ACC112 (cell line): Measurements from ENCODE around the gene LGALS3BP.

Experiments used
- H2AFZ ChIP-seq: fragments of 200-600 bp; sonication (generic); one replicate; pipeline ENCODE4 v1.6.0; 2017; ENCODE audit warnings: antibody characterized with exemption, low read length; ENCODE audit not compliant: unreplicated experiment
- H3K27ac ChIP-seq: fragments of 200-600 bp; sonication (generic); 2 replicates; pipeline ENCODE4 v1.5.1; 2014; ENCODE audit warnings: low read depth, mild to moderate bottlenecking, antibody characterized with exemption, low read length, moderate library complexity
- H3K27me3 ChIP-seq: fragments of 200-600 bp; sonication (generic); 2 replicates; pipeline ENCODE4 v1.6.1; 2014; ENCODE audit warnings: mild to moderate bottlenecking, antibody characterized with exemption, low read length, moderate library complexity, mixed read lengths; ENCODE audit not compliant: insufficient read depth
- H3K36me3 ChIP-seq: fragments of 200-600 bp; sonication (generic); 2 replicates; pipeline ENCODE4 v1.6.1; 2016; ENCODE audit warnings: mild to moderate bottlenecking, antibody characterized with exemption, low read length, moderate library complexity, mixed read lengths; ENCODE audit not compliant: insufficient read depth
- H3K4me1 ChIP-seq: fragments of 200-600 bp; sonication (generic); one replicate; pipeline ENCODE4 v1.6.1; 2016; ENCODE audit warnings: low read length, mixed read lengths; ENCODE audit not compliant: insufficient read depth, unreplicated experiment, control insufficient read depth
- H3K4me3 ChIP-seq: fragments of 200-600 bp; sonication (generic); 2 replicates; pipeline ENCODE4 v1.5.1; 2014; ENCODE audit warnings: mild to moderate bottlenecking, low read depth, low read length
- H3K79me2 ChIP-seq: fragments of 200-600 bp; sonication (generic); one replicate; pipeline ENCODE4 v1.6.0; 2016; ENCODE audit warnings: low read length; ENCODE audit not compliant: control insufficient read depth, unreplicated experiment, insufficient read depth

The LGALS3BP gene

DNA sequence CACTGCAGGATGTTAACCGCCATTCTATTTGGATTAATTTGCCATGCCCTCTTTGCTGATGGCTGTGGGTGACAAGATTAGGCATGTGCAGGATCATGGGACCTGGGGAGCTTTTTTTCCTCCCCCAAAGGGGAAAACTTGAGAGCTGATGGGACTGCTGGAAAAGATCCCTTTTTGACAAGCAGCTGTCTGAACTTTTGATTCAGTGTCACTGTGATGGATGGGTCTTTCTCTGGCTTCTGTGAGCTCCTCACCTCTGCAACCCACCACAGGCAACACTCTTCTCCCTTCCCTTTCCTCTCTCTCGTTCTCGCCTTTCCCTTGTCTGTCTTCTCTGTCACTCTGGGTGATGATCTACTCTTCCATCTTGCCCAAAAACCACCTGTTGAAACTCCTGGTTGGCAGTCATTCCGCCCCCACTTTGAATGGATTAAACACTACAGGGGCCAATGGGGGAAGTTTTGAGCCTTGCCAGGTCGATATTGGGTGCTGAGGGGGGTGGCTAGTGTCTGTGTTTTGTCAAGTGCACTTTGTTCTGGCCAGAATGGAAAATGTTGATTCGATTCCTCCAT, 32.9 kb upstream of the LGALS3BP start:
- Histone ChIP-seq H3K4me1 (peaks cover 28% of the 10 kb centered on the region), H3K27ac (no peak overlapping the region), H3K36me3 (no peaks in the 10 kb centered on the region), H3K27me3 (no peaks in the 10 kb centered on the region), H3K79me2 (peaks cover 19% of the 10 kb centered on the region), H2AFZ (no peak overlapping the region), H3K4me3 (no peak overlapping the region)

DNA sequence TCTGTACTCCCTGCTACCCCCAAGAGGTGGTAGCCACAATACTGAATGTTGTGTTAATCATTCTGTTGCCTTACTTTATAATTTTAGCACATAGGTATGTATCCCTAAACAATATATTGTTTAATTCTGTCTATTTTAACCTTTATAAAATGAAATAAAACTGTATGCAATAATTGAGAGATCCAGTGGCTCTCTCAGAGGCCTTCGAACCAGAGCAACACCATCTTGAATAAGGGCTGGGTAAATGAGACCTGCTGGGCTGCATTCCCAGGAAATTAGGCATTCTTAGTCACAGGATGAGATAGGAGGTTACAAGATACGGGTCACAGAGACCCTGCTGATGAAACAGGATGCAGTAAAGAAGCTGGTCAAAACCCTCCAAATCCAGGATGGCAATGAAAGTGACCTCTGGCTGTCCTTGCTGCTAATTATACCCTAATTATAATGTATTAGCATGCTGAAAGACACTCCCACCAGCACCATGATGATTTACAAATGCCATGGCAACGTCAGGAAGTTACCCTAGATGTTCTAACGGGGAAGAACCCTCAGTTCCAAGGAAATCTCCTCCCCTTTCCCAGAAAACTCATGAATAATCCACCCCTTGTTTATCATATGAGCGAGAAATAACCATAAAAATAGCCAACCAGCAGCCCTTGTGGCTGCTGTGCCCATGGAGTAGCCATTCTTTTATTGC, 31.9 kb upstream of the LGALS3BP start:
- no peak overlapping the region for H3K4me3 ChIP-seq
- H3K27ac ChIP-seq = peak overlapping the region; percentile 55
- H3K27me3 ChIP-seq = no peaks in the 10 kb centered on the region
- H3K79me2 ChIP-seq = peaks cover 30% of the 10 kb centered on the region
- peak overlapping the region; percentile 15 for H2AFZ ChIP-seq
- peaks cover 28% of the 10 kb centered on the region for H3K4me1 ChIP-seq
- no peaks in the 10 kb centered on the region for H3K36me3 ChIP-seq

DNA sequence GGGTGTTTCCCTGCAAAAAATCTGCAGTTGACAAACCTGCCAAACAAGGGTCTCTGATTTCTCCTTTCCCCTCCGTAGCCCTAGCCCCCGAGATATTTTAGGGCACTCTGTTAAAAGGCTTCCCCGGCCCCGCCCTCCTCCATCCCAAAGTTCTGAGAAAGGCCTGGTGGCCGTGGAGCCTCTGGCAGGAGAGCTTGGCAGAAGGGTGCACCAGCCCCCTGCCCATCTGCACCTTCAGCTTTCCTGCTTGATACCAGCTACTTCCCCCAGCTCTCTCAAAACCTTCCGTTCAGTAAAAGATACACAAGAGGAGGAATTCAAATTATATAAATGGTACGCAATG, 30.6 kb upstream of the LGALS3BP start:
- peak overlapping the region; percentile 97 for H3K4me3 ChIP-seq
- H3K27me3 ChIP-seq = no peaks in the 10 kb centered on the region
- peaks cover 42% of the 10 kb centered on the region for H3K79me2 ChIP-seq
- peaks cover 28% of the 10 kb centered on the region for H3K4me1 ChIP-seq
- H2AFZ ChIP-seq = peak overlapping the region; percentile 92
- no peak overlapping the region for H3K27ac ChIP-seq
- no peaks in the 10 kb centered on the region for H3K36me3 ChIP-seq

DNA sequence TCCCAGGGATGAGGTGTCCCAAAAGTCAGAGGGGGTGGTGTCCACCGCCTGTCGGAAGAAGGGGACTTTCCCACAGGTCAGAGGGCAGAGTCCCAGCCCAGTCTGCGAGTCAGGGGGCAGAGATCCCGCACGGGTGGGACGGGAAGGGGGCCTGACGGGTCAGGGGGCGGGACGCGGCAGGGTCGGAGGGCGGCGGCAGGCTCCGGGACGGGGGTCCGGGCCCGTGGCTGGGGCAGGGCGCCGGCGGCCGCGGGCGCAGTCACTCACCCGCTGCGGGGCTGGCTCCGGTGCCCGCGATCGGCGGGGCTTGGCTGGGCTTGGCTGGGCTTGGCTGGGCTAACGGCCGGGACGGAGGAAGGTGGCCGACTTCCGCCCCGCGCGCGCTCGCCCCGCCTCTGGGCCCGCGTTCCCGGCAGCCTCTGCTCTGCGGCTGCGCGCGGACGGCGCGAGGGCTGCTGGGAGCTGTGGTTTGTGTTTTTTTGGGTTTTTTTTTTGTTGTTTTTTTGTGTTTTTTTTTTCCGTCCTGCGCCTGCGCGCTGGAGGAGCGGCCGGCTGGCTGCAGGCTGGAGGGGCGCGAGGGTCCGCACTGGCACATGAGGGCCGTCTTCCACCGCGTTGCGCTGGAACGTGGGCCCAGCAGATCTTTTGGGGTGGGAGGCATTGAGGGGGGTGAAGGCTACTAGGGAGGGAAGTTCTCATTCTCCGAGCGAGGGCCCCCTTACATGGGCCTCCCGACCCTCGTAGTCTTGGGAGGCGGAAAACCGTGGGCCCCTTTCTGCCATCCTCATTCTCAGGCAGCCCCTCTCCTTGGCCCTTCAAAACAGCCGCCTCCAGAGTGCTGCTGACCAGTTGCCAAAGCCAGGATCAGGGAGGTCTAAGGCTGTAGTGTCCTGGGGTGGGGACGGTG, 29.9 kb upstream of the LGALS3BP start, which contains the start of gene CANT1:
TSS of gene CANT1 (minus strand) at position 368 of the 907 bp plus-strand sequence. CDS start 12,142 bp downstream, outside the sequence.
- no peaks in the 10 kb centered on the region for H3K36me3 ChIP-seq
- peaks cover 28% of the 10 kb centered on the region for H3K4me1 ChIP-seq
- no peaks in the 10 kb centered on the region for H3K27me3 ChIP-seq
- peak within 1 kb of the TSS; percentile 92 for H2AFZ ChIP-seq
- peak within 1 kb of the TSS; percentile 40 for H3K27ac ChIP-seq
- H3K4me3 ChIP-seq = peak within 1 kb of the TSS; percentile 97
- peaks cover 45% of the 10 kb centered on the region for H3K79me2 ChIP-seq

DNA sequence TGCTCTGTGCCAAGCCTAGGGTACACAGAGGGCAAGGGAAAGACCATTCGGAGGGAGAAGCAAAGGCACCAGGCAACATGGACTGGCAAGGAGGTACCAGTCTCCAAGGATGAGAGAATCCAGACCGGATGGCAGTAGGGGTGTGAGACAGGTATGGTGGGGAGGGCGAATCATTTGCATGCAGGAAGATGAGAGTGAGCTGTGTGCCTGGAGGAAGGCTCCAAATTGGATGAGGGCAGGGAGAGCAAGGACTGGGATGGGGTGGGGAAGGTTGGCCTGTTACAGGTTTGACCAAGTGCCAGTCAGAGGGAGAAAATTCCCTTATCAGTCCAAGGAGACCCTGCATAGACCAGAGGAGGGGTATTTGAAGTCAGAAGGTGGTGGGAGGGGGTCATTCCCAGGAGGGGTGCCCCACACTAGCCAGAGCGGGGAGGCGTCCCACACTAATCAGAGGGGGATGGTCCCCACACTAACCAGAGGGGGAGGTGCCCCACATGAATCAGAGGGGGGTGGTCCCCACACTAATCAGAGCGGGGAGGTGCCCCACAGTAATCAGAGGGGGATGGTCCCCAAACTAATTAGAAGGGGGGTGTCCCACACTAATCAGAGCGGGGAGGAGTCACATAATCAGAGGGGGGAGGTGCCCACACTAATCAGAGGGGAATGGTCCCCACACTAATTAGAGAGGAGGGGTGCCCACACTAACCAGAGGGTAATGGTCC, 29.1 kb upstream of the LGALS3BP start:
- Histone ChIP-seq H3K4me1 (peaks cover 28% of the 10 kb centered on the region), H3K79me2 (peaks cover 45% of the 10 kb centered on the region), H3K4me3 (peak overlapping the region; percentile 97), H3K27ac (peak overlapping the region; percentile 40), H3K36me3 (no peaks in the 10 kb centered on the region), H3K27me3 (no peaks in the 10 kb centered on the region), H2AFZ (peak overlapping the region; percentile 91)

DNA sequence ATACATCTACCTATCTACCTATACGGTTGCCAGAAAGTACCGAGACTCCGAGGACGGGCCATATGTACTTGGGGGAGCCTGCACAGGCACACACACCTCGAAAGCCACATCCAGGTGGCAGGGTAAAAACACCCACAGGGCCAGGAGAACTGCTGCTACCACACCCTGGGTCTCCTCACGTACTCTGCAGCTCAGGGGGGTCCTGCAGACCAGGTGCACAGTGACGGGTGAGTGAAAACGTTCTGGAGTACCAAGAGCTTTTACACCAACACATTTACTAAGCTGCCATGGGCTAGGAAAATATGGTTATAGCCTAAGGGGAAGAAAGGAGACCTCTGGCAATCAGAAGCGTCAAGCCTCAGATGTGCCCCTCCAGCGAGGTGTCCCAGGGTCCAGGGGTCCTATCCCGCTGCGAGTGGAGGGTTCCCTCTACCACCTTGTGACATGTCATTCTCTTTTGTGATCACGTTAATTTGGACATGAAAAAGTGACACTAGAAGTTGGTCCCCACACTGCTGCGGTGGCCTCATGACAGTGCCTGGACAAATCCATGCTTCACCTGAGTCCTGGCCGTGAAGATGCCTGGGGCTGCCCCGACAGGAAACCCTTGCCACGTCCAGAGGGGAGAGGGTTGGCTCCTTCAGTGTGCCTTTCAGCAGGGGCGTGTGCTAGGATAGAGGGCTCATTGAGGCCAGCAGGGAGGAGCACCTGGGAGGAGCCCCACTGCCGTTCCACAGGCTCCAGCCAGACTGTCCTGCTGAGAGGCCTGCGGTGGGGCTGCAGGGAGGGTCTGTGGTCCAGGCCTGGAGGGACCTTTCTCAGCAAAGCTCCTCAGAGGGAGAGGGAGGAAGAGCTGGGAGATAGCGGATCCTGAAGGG, 28.0 kb upstream of the LGALS3BP start:
- no peaks in the 10 kb centered on the region for H3K36me3 ChIP-seq
- no peak overlapping the region for H3K27ac ChIP-seq
- H3K79me2 ChIP-seq = peaks cover 55% of the 10 kb centered on the region
- no peak overlapping the region for H2AFZ ChIP-seq
- H3K27me3 ChIP-seq = no peaks in the 10 kb centered on the region
- peaks cover 28% of the 10 kb centered on the region for H3K4me1 ChIP-seq
- H3K4me3 ChIP-seq = peak overlapping the region; percentile 97

DNA sequence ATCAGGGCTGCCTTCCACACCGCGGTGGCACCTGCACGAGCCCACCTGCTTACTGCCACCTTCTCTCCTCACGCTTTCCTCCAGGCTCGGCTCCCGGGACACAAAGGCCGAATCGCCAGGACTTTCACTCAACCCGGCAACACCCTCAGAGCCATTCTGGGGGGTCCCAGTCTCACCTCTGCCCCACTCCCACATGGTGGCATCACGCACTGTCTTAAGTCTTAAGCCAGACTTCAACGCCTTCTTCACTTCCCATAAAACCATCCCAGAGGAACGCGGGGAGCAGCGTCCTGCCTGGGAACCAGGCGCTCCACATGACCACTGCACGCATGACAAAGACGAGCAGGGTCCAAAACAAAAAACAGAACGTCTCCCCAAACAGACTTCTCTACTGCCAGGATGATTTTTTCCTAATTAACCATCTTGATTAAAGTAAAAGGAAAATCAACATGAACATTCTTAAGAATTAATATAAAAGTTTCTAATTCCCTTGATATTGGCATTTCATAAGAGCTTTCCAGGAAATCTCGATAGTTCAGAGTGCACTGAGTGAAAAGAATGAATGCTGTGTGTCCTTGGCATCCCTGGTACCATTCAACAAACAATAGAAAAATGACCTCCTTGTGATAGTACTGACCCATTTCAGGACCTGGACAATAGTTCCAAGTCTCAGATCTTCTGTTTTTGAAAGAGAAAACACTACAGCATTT, 27.2 kb upstream of the LGALS3BP start:
- Histone ChIP-seq H3K27me3 (no peaks in the 10 kb centered on the region), H3K4me1 (peaks cover 25% of the 10 kb centered on the region), H3K36me3 (no peaks in the 10 kb centered on the region), H2AFZ (no peak overlapping the region), H3K27ac (no peak overlapping the region), H3K4me3 (no peak overlapping the region), H3K79me2 (peaks cover 63% of the 10 kb centered on the region)

DNA sequence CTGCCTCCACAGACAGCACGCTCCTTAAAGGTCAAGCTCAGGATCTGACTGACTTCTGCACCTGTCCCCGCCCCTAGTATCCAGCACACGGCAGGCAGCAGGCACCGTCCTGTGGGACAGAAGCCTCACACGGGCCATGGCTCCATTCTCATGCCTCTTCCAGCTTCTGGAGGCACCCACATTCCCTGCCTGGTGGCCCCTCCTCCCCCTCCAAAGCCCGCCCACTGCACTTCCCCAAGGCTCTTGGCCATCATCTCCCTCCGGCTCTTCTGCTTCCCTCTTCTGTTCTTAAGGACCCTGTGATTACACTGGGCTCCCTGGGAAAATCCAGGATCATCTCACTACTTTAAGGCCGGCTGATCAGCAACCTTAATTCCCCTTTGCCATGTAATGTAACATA, 26.3 kb upstream of the LGALS3BP start:
- no peak overlapping the region for H2AFZ ChIP-seq
- H3K79me2 ChIP-seq = peaks cover 70% of the 10 kb centered on the region
- peaks cover 16% of the 10 kb centered on the region for H3K4me1 ChIP-seq
- H3K27ac ChIP-seq = no peak overlapping the region
- H3K36me3 ChIP-seq = no peaks in the 10 kb centered on the region
- H3K4me3 ChIP-seq = no peak overlapping the region
- no peaks in the 10 kb centered on the region for H3K27me3 ChIP-seq

DNA sequence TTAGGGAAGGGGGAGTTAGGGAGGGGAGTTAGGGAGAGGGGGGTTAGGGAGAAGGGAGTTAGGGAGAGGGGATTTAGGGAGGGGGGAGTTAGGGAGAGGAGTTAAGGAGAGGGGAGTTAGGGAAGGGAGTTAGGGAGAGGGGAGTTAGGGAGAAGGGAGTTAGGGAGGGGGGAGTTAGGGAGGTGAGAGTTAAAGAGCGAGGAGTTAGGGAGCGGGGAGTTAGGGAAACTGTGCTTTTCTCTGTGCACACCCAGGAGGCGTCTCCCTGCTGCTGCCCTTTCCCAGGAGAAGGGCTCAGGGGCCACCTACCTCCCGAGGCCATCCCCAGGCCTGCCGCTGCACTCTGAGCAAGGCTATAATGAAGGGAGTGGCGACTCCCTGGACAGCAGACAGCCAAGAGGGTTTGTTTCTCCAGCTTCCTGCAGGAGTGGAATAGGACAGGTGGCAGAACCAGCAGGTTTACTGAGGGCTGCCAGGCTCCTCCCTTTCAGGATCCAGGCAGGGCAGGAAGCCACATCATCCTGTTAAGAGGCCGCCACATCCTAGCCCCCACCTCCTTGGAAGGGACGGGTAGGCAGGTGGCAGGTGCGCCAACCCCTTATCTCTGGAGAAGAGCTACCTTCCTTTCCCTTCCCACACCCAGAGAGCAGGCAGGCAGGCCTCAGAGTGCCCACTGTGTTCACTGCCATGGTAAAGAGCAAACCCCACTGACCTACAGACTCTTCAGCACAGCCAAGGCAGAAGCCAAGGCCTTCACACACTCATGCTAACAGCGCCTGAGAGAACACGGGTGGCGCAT, 25.5 kb upstream of the LGALS3BP start:
- no peaks in the 10 kb centered on the region for H3K36me3 ChIP-seq
- H3K27me3 ChIP-seq = no peaks in the 10 kb centered on the region
- no peak overlapping the region for H2AFZ ChIP-seq
- H3K4me1 ChIP-seq = peaks cover 13% of the 10 kb centered on the region
- no peak overlapping the region for H3K4me3 ChIP-seq
- H3K79me2 ChIP-seq = peaks cover 77% of the 10 kb centered on the region
- no peak overlapping the region for H3K27ac ChIP-seq
